ENCODE data around the gene CKMT1A.
"Not testable (repeated sequence)": the region's sequence is repeated elsewhere in the genome, so short reads cannot be mapped to it uniquely, and the experiment has no call there.

CKMT1A gene

GRCh38 chr15:43702174-43702573 is 8.5 kb downstream of the CKMT1A start:
- WGBS (ENCODE audit: insufficient coverage, insufficient read length): no CpG with 5 or more reads among the region's 7 CpGs
- Histone ChIP-seq H3K27ac (ENCODE audit: low read length) (no peak overlapping the region), H3K27me3 (ENCODE audit: control insufficient read depth, insufficient read depth, low read length) (no peaks in the 10 kb centered on the region), H3K4me3 (ENCODE audit: low read length) (no peak overlapping the region), H3K4me1 (ENCODE audit: control insufficient read depth, insufficient read depth, low read length) (no peaks in the 10 kb centered on the region), H3K36me3 (ENCODE audit: control insufficient read depth, insufficient read depth, low read length) (no peaks in the 10 kb centered on the region; the same call in 1 of the 2 replicates), H3K9me3 (ENCODE audit: control insufficient read depth, insufficient read depth, low read length) (no peaks in the 10 kb centered on the region)
- no peak for DNase-seq (ENCODE audit: low read depth, low spot score)

DNA sequence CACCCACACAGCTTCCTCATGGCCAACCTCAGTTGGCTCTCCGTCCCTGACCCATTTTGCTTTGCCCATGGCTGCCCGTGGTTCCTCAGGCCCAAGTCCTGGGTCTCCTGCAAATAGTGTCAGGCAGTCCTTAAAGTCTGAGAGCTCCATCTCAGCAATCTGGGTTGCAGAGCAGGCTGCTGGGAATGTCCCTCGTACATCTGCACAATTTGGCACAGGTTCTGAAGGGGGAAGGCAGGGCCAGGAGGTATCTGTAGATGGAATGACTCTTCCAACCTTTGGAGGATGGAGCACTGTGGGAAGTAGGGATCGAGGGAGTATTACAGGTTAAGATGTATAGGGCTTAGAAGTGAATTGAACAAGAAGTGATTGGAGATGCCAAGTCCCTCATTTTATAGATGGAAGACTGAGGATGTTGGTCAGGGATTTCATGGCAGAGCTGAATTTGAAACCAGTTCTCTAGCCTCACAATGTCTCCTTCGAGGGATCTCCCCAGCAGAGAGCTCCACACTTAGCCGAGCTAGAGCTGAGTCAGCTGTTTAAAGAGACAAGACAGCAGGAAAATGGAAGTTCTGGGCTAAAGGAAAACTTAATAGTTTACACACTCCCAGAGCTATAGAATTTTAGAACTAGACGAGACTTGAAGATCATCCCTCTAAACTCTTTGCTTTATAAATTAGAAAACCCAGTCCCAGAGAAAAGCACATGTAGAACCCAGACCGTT is 9.2 kb downstream of the CKMT1A start:
- no peaks in the 10 kb centered on the region for H3K9me3 ChIP-seq (ENCODE audit: control insufficient read depth, insufficient read depth, low read length)
- no peak overlapping the region for H3K4me3 ChIP-seq (ENCODE audit: low read length)
- H3K36me3 ChIP-seq (ENCODE audit: control insufficient read depth, insufficient read depth, low read length): no peaks in the 10 kb centered on the region; the same call in 1 of the 2 replicates
- no CpG with 5 or more reads among the region's 8 CpGs for WGBS (ENCODE audit: insufficient coverage, insufficient read length)
- H3K27me3 ChIP-seq (ENCODE audit: control insufficient read depth, insufficient read depth, low read length): no peaks in the 10 kb centered on the region
- no peak for DNase-seq (ENCODE audit: low read depth, low spot score)
- no peak overlapping the region for H3K27ac ChIP-seq (ENCODE audit: low read length)
- H3K4me1 ChIP-seq (ENCODE audit: control insufficient read depth, insufficient read depth, low read length): no peaks in the 10 kb centered on the region

DNA sequence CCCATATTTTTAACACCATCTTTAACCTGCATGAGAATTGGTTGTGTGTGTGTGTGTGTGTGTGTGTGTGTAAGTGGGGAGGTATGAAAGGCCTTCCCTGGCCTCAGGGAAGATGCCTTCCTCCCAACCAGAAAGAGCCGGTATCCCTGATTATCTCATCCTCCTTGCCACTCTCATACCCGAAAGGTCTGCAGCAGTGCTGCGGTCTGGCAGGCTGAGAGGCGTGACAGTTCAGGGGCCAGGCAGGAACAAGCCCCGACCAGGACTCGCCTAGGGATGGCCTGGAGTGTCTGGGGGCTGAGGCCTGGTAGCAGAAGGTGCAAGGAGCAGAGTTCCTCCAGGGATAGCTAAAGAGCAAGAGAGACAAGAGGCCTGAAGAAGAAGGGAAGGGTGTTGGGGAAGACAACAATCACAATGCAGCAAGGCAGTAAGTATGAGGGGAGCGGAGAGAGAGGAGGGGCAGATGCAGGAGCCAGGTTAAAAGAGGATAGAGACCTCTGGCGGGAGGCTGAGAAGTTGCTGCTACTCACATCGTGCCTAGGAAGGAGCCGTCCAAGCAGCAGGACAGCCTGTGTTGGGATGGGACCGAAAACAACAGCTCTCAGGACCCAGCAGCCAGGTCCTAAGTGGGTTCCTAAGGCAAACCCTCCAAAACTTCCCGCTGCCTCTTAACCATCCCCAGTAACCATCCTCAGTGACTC is 16.9 kb downstream of the CKMT1A start:
- no CpG with 5 or more reads among the region's 12 CpGs for WGBS (ENCODE audit: insufficient coverage, insufficient read length)
- H3K27me3 ChIP-seq (ENCODE audit: control insufficient read depth, insufficient read depth, low read length); H3K4me3 ChIP-seq (ENCODE audit: low read length); H3K36me3 ChIP-seq (ENCODE audit: control insufficient read depth, insufficient read depth, low read length); H3K4me1 ChIP-seq (ENCODE audit: control insufficient read depth, insufficient read depth, low read length); DNase-seq (ENCODE audit: low read depth, low spot score); H3K9me3 ChIP-seq (ENCODE audit: control insufficient read depth, insufficient read depth, low read length); H3K27ac ChIP-seq (ENCODE audit: low read length): not testable (repeated sequence)

DNA sequence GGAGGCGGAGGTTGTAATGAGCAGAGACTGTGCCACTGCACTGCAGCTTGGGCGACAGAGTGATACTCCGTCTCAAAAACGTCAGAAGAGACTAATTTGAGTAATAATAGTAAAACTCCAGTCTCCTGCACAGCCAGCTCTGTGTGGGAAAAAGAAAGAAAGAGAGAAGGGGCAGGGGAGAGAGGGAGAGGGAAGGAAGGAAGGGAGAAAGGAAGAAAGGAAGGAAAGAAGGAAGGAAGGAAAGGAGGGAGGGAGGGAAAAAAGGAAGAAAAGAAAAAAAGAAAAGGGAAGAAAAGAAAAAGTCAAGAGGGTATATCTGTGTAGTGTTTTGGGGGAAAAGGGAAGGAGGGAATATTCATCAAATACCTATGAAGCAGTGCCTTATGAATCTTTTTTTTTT is 29.5 kb downstream of the CKMT1A start:
- Histone ChIP-seq H3K9me3 (ENCODE audit: control insufficient read depth, insufficient read depth, low read length) (no peaks in the 10 kb centered on the region), H3K4me3 (ENCODE audit: low read length) (no peak overlapping the region), H3K27me3 (ENCODE audit: control insufficient read depth, insufficient read depth, low read length) (no peaks in the 10 kb centered on the region), H3K27ac (ENCODE audit: low read length) (no peak overlapping the region), H3K4me1 (ENCODE audit: control insufficient read depth, insufficient read depth, low read length) (no peaks in the 10 kb centered on the region), H3K36me3 (ENCODE audit: control insufficient read depth, insufficient read depth, low read length) (no peaks in the 10 kb centered on the region)
- WGBS (ENCODE audit: insufficient coverage, insufficient read length): no CpG with 5 or more reads among the region's 4 CpGs
- DNase-seq (ENCODE audit: low read depth, low spot score): no peak

DNA sequence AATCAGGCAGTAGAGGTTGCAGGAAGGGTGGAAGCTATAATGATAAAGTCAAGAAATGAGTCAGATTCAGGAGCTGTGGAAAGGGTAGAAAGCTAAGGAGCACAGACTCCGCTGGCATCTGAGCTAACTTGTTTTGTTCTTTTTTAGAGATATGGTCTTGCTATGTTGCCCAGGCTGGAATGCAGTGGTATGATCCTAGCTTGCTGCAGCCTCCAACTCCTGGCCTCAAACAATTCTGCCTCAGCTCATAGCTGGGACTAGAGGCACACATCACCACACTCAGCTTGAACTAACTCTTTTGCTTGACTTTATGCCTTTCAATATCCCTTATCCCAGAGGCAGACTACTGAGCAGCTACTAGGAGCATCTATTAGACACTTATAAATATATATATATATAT is 32.6 kb downstream of the CKMT1A start:
- WGBS (ENCODE audit: insufficient coverage, insufficient read length): no CpG with 5 or more reads among the region's 1 CpG
- DNase-seq (ENCODE audit: low read depth, low spot score); H3K9me3 ChIP-seq (ENCODE audit: control insufficient read depth, insufficient read depth, low read length); H3K4me1 ChIP-seq (ENCODE audit: control insufficient read depth, insufficient read depth, low read length); H3K4me3 ChIP-seq (ENCODE audit: low read length); H3K27ac ChIP-seq (ENCODE audit: low read length); H3K36me3 ChIP-seq (ENCODE audit: control insufficient read depth, insufficient read depth, low read length); H3K27me3 ChIP-seq (ENCODE audit: control insufficient read depth, insufficient read depth, low read length): not testable (repeated sequence)

DNA sequence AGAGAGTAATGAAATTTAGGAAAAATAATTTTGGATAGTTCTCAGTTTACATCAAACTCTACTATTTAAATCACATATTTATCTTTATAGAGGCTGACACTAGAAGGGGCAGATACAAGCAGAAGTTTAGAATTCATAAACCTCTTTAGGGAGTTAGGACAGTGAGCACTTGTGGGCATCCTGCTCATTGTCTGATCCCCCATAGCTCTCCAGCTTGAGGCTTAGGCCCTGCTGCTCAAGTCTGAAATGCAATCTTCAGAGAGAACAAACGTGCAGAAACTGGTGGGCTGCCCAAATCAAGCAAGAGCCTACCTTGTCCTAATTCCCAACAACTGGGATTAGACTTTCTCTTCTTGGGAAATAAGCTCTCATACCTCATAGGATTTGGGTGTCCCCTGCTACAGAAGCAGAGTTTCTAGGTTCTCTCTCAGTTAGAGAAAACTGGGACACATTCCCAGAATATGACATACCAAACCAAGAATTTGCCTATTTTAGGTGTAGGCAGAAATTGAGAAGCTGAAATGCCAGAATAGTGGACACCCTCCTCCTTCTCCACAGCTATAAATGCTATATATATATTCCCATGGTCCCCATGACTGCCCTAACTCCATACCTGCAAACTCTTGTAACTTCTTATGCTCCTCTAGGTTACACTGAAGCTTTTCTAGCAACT is 34.5 kb downstream of the CKMT1A start:
- WGBS (ENCODE audit: insufficient coverage, insufficient read length): no CpG with 5 or more reads among the region's 1 CpG
- not testable (repeated sequence) for H3K36me3 ChIP-seq (ENCODE audit: control insufficient read depth, insufficient read depth, low read length); DNase-seq (ENCODE audit: low read depth, low spot score); H3K9me3 ChIP-seq (ENCODE audit: control insufficient read depth, insufficient read depth, low read length); H3K27me3 ChIP-seq (ENCODE audit: control insufficient read depth, insufficient read depth, low read length); H3K27ac ChIP-seq (ENCODE audit: low read length); H3K4me3 ChIP-seq (ENCODE audit: low read length); H3K4me1 ChIP-seq (ENCODE audit: control insufficient read depth, insufficient read depth, low read length)

DNA sequence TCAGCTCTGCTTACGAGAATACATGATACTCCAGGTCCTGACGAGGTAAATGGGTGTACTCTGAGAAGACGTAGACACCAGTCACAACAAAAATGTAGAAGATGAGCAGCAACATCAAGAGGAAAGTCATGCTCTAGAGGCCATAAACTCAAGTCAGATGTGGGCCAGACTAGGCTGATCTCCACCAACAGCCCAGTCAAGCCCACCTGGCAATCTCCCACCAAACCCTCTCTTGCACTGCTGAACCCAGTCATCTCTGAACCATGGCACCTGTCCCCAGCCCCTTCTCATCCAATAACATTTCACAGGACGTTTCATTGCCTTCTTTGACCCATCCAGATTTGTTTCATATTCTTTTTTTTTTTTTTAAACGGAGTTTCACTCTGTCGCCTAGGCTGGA is 41.8 kb downstream of the CKMT1A start:
- Histone ChIP-seq H3K9me3 (ENCODE audit: control insufficient read depth, insufficient read depth, low read length) (no peaks in the 10 kb centered on the region), H3K27me3 (ENCODE audit: control insufficient read depth, insufficient read depth, low read length) (no peaks in the 10 kb centered on the region), H3K27ac (ENCODE audit: low read length) (no peak overlapping the region), H3K4me3 (ENCODE audit: low read length) (no peak overlapping the region), H3K36me3 (ENCODE audit: control insufficient read depth, insufficient read depth, low read length) (no peaks in the 10 kb centered on the region), H3K4me1 (ENCODE audit: control insufficient read depth, insufficient read depth, low read length) (no peaks in the 10 kb centered on the region)
- no CpG with 5 or more reads among the region's 6 CpGs for WGBS (ENCODE audit: insufficient coverage, insufficient read length)
- no peak for DNase-seq (ENCODE audit: low read depth, low spot score)

GRCh38 chr15:43746245-43746902 is 52.7 kb downstream of the CKMT1A start, which contains the start of gene PDIA3:
Gene PDIA3 (plus strand): TSS chr15:43746438. CDS start chr15:43746540, 102 bp downstream.
- not testable (repeated sequence) for H3K4me1 ChIP-seq (ENCODE audit: control insufficient read depth, insufficient read depth, low read length); H3K36me3 ChIP-seq (ENCODE audit: control insufficient read depth, insufficient read depth, low read length); H3K27ac ChIP-seq (ENCODE audit: low read length); H3K27me3 ChIP-seq (ENCODE audit: control insufficient read depth, insufficient read depth, low read length); H3K9me3 ChIP-seq (ENCODE audit: control insufficient read depth, insufficient read depth, low read length)
- H3K4me3 ChIP-seq (ENCODE audit: low read length): peak within 1 kb of the TSS; percentile 89
- DNase-seq (ENCODE audit: low read depth, low spot score): peak; percentile 82
- no CpG with 5 or more reads among the region's 84 CpGs for WGBS (ENCODE audit: insufficient coverage, insufficient read length)

DNA sequence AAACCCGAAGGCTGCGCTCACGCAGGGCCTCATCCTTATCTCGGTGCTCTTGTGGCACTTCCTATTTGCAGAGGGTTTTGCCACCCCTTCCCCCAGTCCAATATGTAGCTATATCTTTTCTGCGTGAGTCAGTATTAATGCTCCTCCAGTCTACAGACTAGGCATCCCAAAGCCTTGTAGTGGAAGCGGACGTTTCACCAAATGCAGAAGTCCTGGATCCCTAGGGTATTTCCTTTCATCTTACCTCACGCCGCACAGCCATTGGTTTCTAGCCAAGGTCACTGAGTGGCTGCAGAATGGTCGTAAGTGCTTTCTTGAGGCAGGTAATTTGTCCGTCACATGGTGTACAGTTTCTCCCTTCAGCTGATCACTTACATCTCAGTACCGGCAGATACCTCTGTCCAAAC is 53.2 kb downstream of the CKMT1A start:
- H3K9me3 ChIP-seq (ENCODE audit: control insufficient read depth, insufficient read depth, low read length); H3K27me3 ChIP-seq (ENCODE audit: control insufficient read depth, insufficient read depth, low read length); DNase-seq (ENCODE audit: low read depth, low spot score); H3K27ac ChIP-seq (ENCODE audit: low read length); H3K4me1 ChIP-seq (ENCODE audit: control insufficient read depth, insufficient read depth, low read length); H3K36me3 ChIP-seq (ENCODE audit: control insufficient read depth, insufficient read depth, low read length): not testable (repeated sequence)
- no CpG with 5 or more reads among the region's 12 CpGs for WGBS (ENCODE audit: insufficient coverage, insufficient read length)
- H3K4me3 ChIP-seq (ENCODE audit: low read length): peak overlapping the region; percentile 89; the same call in 1 of the 2 replicates

DNA sequence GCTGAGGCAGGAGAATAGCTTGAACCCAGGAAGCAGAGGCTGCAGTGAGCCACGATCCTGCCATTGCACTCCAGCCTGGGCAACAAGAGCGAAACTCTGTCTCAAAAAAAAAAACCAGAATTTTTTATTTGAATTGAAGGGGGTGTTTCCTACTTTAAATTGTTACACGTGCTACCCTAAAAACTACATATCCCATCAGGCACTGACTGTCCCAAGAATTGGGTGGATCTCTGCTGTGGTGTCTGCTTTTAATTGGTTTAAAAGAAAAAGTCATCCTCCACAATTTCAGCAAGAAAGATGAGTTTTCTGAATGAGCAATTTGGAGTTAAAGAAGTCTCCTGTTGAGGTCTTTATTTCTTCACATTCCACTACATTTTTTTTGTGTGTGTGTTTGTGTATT is 54.7 kb downstream of the CKMT1A start:
- Histone ChIP-seq H3K27ac (ENCODE audit: low read length) (no peak overlapping the region), H3K4me3 (ENCODE audit: low read length) (no peak overlapping the region), H3K36me3 (ENCODE audit: control insufficient read depth, insufficient read depth, low read length) (no peaks in the 10 kb centered on the region), H3K4me1 (ENCODE audit: control insufficient read depth, insufficient read depth, low read length) (no peaks in the 10 kb centered on the region; the same call in 1 of the 2 replicates), H3K27me3 (ENCODE audit: control insufficient read depth, insufficient read depth, low read length) (no peaks in the 10 kb centered on the region), H3K9me3 (ENCODE audit: control insufficient read depth, insufficient read depth, low read length) (no peaks in the 10 kb centered on the region)
- WGBS (ENCODE audit: insufficient coverage, insufficient read length): no CpG with 5 or more reads among the region's 3 CpGs
- no peak for DNase-seq (ENCODE audit: low read depth, low spot score)
